Testis (tissue), 2 donors: ENCODE measurements around the gene DMBT1.

Experiments
- POLR2A ChIP-seq: fragments of 450-650 bp; IDR thresholded peaks from one replicate; pipeline ENCODE4 v1.6.1; 2017; ENCODE audit warnings: antibody characterized with exemption, mild to moderate bottlenecking, moderate library complexity
- TF ChIP-seq, protein P1 (sequence below), 3 experiments: fragments of 450-650 bp in 2 of 3; fragments of 200-600 bp in 1 of 3; sonication (generic) in 1 of 3; IDR thresholded peaks; one replicate each; pipeline ENCODE4 v1.5.1; 2016 to 2019; ENCODE audit warnings: antibody characterized with exemption in 3 of 3, mild to moderate bottlenecking in 2 of 3, moderate library complexity in 1 of 3

DNA sequence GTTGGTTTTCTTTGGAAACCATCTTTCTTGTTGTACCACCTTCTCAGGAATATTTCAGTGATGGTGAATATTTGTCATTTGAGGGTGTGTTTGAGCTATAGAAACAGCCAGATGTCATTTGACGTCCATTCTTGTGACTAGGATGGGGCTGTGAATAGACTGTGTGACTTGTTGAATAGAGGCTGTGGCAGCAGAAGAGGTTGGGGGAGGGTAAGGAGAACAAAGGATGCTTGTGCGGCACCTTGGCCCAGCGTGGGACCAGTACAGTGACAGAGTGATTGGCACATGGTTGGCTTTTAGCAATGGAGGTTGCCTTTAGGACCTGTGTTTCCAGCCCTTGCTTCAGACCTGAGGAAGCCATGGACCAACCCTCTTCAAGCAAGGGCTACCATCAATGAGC lies 11.3 kb downstream of the DMBT1 start:
- TF ChIP-seq, protein P1, sequence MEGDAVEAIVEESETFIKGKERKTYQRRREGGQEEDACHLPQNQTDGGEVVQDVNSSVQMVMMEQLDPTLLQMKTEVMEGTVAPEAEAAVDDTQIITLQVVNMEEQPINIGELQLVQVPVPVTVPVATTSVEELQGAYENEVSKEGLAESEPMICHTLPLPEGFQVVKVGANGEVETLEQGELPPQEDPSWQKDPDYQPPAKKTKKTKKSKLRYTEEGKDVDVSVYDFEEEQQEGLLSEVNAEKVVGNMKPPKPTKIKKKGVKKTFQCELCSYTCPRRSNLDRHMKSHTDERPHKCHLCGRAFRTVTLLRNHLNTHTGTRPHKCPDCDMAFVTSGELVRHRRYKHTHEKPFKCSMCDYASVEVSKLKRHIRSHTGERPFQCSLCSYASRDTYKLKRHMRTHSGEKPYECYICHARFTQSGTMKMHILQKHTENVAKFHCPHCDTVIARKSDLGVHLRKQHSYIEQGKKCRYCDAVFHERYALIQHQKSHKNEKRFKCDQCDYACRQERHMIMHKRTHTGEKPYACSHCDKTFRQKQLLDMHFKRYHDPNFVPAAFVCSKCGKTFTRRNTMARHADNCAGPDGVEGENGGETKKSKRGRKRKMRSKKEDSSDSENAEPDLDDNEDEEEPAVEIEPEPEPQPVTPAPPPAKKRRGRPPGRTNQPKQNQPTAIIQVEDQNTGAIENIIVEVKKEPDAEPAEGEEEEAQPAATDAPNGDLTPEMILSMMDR (IDR thresholded peaks at IDR 0.05), result no peak
- TF ChIP-seq POLR2A, result no peak
